HG02763 (cell line): ENCODE data around the gene RNF215.
A peak's percentile ranks its signal among the peaks of the same experiment; 100 is the strongest.
"Not testable (repeated sequence)": the region's sequence is repeated elsewhere in the genome, so short reads cannot be mapped to it uniquely, and the experiment has no call there.

ENCODE experiments used
- ATAC-seq: cut with Tn5 transposase; IDR thresholded peaks from one replicate; pipeline ENCODE4 v1.9.1; 2021; ENCODE audit warnings: mild to moderate bottlenecking, moderate library complexity; ENCODE audit not compliant: unreplicated experiment

The RNF215 gene

DNA sequence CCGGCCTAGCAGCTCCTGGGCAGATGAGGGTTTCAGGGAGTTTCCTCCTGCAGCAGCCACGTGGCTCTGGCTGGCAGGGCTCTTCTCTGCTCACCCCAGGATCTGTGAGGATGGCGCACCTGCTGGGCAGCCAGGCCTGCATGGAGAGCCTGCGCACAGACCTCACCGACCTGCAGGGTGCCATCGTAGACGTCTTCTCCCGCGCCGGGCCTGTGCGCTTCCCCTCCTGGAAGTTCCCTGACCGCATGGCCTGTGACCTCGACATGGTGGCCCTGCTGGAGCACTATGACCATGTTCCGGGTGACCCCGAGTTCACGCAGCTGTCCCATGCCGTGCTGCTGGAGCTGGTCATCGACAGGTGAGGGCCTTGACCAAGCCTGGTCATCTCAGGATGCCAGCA lies 21.3 kb downstream of the RNF215 start:
- ATAC-seq = no peak

DNA sequence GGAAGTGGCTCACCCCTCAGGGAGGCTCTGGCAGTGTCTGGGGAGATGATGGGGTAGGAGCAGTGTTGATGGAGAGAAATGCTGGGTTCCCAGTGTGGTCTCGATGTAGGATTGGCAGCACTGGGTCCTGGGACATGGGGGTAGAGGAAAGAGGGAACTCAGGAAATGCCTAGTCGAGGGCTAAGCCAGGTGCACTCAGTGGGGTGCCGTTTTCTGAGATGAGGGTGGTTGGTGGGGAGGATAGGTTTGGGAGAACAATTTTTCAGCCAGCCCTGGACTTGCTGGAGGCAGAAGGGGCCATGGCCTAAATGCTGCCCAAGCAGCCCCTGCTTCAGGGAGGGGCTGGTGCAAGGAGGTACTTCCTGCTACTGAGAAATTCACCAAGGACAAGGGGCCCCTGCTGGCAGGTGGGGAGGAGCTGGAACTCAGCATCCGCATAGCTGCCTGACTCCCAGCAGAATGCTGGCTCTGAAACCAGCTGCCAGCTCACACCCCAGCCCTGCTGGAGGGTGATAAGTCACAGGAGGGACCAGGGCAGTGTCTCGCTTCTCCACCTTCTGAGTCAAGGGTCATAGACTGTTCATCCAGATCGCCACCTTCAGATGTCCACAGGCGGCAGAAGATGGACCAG lies 24.4 kb downstream of the RNF215 start:
- ATAC-seq = no peak

DNA sequence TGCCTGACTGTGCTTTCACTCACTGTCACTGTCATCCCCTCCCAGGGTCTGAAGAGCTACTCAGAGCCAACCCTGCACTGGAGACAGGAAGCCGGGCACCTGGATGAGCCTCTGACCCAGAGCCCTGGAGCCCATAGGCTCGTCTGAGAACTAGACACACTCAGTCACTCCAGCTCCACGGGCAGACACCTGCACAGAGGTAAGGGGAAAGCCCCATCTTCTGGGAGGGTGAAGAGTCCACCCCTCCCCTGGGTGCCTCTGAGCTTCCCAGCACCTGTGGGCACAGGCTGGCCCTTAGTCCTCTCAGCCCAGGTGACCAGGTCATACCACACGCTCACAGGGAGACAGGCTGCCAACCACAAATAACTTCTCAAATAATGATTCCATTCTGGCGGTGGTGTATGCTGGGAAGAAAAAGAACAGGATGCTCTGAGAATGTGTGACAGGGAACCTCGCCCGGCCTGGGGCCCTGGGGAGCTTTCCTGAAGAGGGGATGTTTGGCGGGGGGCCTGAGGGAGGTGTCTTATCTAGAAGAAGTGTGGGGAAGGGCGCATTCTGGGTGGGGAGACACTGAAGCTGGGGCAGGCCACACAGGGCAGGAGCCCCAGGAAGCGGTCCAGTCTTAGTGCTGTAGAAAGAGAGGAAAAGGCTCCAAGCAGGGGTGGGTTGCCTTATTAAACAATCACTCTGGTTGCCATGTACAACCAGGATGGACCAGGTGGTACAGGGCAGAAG lies 25.1 kb downstream of the RNF215 start:
- ATAC-seq = no peak

DNA sequence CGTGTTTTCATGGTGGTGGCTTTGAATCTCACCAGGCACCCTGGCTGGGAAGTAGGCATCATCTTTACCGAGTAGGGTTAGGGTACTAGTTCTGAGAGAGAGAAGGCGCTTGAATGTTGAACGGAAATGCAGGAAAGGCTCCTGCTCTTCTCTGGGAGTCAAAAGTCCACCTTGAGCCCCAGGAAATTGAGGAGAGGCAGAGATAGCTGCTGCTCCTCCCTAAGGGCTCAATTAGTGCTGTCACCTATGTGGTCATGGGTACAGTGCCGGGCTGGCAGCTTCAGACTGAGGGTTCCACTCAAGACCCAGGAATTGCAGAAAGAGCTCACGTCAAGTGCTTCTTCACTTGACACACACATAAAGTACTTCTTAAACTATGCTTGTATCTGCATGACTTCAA lies 28.7 kb downstream of the RNF215 start:
- ATAC-seq = no peak

DNA sequence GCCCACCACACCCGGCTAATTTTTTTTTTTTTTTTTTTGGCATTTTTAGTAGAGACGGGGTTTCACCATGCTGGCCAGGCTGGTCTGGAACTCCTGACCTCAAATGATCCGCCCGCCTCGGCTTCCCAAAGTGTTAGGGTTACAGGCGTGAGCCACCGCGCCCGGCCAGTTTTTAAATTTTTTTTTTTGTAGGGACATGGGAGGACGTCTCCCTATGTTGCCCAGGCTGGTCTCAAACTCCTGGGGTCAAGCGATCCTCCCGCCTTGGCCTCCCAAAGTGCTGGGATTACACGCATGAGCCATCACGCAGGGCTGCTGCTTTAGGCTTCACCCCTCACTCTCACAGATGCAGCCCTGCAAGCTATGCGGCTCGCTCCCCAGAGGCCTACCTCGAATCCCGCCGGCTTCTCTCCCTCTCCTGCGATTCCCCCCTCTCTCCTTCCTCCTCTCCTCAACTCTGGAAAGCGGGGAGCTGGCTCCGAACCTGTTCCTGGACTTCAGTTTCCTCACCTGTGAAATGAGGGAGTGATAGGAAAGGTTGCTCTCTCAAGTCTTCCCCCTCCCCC lies 29.5 kb downstream of the RNF215 start:
- no peak for ATAC-seq

DNA sequence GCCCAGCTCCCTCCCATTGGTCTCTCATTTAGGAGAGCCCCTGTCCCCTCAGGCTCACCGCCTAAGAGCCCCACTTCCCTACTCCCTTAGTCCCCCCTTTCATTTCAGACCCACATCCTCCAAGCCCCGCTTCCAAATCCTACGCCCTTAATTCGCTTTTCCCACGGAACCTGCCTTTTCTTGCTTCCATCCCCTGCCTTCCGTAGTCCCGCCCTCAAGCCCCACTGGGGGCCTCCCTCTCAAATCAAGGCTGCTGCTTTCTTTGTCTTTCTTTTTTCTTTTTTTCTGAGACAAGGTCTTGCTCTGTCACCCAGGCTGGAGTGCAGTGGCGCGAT lies 30.0 kb downstream of the RNF215 start:
- no peak for ATAC-seq

DNA sequence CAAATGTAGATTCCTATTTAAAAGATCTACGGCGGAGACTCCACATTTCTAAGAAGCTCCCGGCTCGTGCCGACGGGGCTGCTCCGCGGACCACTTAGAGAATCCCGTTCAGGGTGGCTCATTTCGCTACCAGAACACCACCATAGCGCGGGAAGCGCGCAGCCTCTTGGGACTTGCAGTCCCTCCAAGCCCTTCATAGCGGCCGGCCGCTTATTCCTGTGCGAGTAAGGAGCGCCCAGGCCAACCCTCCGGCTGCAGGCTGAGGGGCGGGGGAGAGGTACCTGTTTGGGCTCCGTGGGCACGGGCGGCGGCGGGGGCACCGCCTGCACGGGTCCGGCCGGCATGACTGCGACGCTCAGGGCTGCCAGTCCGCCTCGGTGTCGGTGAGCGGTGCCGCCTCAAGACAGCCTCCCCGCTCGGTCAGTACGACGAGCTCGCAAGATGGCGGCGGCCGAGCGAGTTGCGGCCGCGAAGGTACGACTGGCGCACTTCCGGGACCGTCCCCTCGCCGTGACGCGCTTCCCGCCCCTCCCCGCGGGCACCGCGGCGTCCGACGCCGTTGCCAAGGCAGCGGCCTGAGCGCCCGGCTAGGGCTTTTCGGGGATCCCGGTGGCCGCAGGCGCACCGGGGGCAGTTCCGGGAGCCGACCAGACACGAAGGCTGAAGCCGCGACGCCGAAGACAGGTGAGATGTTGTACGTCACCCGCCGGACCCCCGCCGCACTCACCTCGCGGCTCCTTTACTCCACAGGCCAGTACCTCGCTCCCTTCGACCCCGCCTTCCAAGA lies 30.6 kb downstream of the RNF215 start, which contains the start of the genes CCDC157 and SF3A1:
TSS of gene CCDC157 (plus strand) at position 559 of the 787 bp plus-strand sequence. CDS start 8,994 bp downstream, outside the sequence.
TSS of gene SF3A1 (minus strand) at position 446 of the 787 bp plus-strand sequence. CDS start at position 344, 102 bp downstream.
- ATAC-seq = peak; percentile 92

DNA sequence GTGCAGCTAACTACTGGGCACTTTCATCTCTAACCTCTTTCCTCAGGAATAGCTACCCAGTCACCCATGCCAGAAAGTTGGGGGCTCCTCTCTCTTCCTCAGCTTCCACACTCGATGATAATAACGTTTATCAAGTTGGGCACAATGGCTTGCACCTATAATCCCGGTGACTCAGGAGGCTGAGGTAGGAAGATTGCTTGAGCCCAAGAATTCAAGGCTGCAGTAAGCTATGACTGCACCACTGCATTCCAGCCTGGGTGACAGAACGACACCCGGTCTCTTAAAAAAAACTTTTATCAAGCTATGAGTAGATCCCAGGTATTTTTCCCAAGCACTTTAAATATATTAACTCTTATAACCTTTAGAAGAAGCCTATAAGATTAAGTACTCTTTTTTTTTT lies 32.6 kb downstream of the RNF215 start:
- no peak for ATAC-seq

DNA sequence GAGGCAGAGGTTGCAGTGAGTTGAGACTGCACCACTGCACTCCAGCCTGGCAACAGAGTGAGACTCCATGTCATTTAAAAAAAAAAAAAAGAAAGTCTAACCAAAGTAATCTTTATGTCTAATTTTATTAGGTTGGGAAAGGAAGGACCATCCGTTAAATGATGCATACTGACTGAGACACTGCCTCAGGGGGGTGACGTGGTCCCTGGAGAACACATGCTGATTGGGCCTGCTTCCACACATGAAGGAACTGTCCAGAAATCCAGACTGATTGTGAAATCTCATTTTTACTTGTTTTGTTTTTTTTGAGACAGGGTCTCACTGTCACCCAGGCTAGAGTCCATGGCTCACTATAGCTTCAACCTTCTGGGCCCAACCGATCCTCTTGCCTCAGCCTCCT lies 36.0 kb downstream of the RNF215 start:
- ATAC-seq = no peak

DNA sequence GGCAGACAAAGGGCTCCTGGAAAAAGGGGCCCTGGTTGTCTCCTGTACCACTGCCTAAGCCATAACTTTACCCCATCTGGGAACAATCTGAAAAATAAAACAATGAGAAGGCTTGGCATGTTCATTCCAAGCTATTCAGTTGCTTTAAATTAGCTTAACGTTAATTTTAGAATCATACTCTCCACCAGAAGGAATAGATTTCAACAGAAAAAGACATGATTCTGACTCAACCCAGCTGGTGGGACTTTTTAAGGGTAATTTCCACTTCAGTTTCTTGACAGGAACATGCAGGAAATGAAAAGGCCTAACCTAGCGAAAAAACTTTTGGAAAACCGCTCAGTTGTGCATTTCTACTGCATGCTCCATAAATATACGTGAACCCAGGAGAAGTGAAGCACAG lies 38.4 kb downstream of the RNF215 start:
- no peak for ATAC-seq

DNA sequence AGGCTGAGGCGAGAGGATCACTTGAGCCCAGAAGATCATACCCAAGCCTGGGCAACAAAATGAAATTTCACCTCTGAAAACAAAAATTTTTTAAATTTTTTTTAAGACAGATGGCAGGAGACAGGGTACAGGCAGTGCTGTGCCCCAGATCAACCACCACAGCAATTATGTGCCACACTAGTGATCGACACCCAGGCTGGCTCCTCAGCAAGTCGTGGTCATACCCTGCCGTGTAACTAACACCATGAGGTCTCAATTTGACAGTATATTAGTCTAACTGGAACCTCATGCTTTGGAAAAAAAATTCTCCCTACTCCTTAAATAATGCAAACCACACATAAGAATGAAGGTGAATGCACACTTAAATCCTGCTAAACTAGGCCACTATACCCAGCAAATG lies 38.8 kb downstream of the RNF215 start:
- no peak for ATAC-seq

DNA sequence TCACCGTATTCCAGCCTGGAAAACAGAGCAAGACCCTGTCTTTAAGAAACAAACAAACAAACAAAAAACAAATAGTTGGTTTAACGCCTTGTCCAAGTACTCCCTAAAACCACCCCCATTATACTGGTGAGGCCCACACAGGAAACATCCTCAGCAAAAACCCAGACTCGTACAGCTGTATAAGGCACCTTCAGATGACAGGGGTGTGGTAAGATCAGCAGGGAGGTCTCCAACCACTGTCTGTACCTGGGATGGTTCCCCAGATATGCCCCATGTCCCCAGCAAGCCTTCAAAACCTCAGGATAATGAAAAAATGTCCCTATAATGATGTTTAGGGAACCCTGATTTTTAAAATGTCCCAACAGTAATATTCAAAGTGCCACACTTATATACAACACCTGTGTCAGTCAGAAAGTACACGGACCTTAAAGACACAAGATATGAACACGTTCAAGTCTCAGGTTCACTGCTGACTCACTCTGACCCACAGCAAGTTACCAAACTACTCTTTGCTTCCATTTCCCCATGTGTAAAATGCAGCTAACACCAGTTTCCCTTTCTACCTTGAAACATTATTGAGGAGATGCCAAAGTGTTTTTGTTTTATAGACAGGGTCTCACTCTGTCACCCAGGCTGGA lies 39.8 kb downstream of the RNF215 start:
- no peak for ATAC-seq

DNA sequence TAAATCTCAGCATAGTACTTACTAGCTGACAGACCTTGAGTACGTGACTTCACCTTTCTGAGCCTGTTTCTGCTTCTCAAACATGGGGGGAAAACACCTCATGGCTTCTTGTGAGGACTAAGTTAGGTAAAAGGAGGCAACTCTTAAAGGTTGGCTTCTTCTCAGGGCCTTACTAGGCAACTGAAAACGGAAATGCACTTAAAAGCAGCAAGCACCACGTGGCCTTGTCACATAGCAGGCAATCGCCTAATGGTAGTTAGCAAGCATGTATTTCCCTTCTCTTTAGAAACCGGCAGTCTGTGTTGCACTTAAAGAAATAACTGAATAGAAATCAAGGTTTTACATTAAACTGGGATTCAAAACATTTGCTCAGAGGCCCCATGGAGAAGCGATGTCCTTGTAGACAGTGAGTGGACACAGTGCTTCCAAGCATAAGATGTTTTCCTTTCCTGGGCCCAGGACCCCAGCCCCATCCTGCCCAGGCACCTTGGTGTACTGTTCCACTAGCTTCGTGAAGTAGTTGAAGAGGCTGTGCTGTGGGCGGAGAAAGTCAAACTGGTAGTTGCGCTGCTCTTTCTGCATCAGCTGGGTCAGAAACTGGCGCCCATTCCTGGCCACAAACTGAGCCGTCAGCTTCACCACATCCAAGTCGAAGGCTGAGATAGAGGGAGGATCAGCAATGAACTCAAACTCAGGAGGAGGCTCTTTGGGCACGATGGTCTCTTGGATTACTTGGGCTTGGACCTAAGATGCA lies 42.6 kb downstream of the RNF215 start:
- ATAC-seq = no peak

DNA sequence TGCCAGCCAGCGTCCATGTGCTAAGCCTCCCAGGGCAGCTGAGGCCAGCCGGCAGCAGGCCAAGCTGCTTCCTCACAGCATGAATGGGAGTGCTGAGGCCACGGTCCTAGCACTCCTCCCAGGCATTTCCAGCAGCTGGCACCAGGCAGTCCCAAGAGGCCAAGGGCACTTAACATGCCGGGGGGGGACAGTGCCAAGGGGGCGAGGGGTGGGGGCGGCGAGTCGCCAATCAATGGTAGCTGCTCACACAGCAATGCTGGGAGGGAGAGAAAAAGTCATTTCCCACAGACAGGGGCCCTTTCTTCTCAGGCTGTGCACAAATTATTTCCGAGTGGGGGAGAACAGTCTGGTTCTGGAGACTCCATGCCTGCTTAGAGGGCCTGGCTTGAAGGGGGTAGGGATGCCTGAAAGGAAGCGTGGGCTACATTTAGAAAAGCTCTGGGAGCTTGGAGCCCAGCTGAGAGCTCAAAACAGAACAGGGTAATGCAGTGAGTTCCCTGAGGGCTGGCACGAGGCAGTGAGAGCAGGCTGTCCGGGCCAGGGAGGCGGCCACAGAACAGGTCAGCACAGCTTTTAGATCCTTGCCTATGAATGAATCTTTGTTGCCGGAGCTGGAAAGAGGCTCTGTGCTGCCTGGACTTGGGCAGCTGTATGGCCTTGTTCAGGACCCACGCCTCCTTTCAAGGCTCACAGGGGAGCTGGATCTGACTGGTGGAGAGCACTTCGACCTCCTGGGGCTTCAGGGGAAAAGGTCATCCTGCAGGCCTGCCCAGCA lies 46.1 kb downstream of the RNF215 start:
- ATAC-seq = no peak

DNA sequence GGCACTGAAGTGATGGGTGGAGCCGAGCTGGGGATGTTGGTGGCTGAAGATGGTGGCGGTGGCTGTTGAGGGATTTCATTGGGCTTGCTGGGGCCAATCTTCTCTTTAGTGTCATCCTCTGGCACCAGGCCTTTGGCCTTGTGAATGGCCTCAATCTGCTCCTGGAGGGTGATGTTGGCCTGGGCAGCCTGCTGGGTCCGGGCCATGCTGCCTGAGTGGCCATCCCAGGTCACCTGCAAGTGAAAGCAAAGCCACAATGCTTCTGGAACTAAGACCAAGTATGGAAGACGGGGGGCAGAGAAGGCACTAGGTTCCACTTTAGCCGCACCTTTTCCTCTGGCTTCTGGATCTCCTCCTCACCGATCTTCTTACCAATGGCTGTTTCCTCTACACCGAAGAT lies 48.4 kb downstream of the RNF215 start:
- no peak for ATAC-seq

DNA sequence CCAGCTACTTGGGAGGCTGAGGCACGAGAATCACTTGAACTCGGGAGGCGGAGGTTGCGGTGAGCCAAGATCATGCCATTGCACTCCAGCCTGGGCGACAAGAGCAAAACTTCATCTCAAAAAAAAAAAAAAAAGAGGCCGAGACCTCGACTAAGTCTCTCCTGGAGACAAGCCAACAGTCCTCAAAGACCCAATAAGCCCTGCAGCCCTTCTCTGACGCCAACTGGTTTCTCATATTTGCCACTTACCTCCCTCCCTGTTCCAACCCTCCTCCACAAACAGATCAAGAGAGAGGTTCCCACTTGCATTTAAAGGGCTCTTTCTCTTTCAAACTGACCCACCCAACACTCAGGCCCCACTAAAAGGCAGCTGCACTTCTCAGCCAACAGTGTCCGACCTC lies 48.9 kb downstream of the RNF215 start:
- ATAC-seq = not testable (repeated sequence)

DNA sequence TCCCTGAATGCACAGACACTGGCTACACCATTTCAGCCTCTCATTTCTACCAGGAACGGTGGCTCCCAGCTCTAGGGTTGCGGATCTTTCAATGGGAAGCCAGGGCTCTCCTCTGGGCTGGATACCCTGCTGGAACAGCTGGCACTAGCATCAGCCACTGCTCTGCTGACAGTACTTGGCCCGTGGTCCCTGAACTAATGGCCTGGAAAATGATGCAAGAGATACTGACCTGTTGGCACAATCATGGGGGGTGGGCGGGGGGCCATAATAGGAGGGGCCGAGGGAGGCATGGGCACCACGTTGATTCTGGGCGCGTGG lies 49.8 kb downstream of the RNF215 start:
- no peak for ATAC-seq

DNA sequence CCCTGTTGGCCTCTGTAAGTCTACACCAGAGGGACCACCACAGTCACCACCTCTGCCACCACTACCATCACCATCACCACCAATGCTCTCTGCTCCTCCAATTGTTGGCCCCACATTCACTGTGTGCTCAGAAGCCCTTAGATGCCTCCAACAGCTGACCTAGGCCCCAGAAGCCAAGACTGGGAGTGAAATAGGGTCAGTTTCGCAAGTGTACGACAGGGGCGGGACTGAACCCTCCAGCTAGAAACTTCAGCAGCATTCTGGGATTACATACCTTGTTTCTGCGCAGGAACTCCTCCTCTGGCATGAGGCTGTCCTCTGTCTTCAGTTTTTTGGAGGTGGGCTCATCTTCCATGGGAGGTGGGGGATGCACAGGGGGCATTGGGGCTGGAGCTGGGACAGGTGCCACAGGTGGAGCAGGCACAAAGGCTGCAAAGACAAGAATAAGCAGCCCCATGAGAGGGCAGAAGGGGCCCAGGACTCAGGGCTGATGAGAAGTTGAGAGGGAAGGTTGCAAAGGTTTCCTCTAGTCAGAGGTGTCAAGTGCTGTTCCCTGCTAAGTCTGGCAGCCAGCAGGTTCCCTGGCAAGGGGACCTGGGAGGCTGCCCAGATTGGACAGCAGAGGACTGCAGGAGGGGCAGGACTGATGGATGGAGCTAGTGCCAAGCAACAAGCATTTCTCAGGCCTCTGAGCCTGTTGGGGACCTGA lies 50.3 kb downstream of the RNF215 start:
- ATAC-seq = no peak

DNA sequence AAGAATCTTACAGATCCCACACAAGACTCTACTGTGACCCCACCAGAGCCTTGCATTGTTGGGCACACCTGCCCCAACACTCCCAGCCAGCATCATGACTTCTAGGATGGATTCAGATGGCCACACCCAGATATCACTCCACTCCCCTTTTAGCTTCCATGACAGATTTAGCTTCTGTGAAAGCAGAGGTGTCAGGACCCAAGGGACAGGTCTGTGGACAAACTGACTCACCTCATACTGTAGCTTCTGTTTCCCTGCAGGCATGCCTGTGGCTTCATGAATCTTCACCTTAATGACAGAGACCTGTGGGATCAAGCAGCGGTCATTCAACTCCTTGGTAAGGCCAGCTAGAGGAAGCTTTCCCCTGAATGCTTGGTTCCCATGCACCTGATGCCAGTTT lies 52.0 kb downstream of the RNF215 start:
- no peak for ATAC-seq
